NCI-H2196 (cell line): ENCODE results near the gene WNT11.
"Not testable (repeated sequence)": the region's sequence is repeated elsewhere in the genome, so short reads cannot be mapped to it uniquely, and the experiment has no call there.

Experiments used
- DNase-seq: peaks from one replicate; lab custom pipeline; 2025; ENCODE audit not compliant: unreplicated experiment; lab: John Stamatoyannopoulos, UW

The WNT11 gene

GRCh38 chr11:76203131-76203925 lies 3.0 kb downstream of the WNT11 start:
- no peak for DNase-seq

- no peak for DNase-seq
These were observed 4.5 kb downstream of the WNT11 start for GRCh38 chr11:76201672-76202412.

DNA sequence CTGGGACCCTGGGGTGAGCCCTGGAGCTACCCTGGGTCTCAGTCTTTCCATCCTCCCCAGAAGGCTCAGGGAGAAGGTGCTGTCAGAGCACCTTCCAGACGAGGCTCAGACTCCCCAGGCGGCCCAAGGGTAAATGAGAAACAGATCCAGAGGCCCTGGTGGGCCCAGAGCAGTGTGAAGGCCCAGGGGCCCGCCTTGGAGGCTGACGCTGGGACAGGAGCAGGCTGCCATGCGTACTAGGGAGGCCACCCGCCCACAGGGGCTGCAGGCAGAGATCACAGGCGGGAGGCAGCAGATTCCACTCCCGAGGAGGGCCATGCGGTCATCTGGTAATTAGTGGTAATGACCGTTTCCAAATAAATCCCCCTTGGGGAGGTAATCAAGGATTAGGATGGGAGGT lies 5.2 kb downstream of the WNT11 start:
- no peak for DNase-seq

GRCh38 chr11:76200006-76200940 lies 6.0 kb downstream of the WNT11 start:
- DNase-seq = no peak

DNA sequence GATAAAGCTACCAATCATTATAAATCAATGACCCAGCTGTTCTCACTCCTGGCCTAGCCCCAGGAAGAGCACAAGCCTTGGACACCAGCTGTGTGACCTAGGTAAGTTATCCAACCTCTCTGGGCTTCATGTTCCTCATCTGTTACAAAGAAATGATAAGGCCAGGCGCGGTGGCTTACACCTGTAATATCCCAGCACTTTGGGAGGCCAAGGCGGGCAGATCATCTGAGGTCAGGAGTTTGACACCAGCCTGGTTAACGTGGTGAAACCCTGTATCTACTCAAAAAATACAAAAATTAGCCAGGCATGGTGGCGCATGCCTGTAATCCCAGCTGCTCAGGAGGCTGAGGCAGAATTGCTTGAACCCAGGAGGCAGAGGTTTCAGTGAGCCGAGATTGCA lies 7.6 kb downstream of the WNT11 start:
- DNase-seq = not testable (repeated sequence)

- DNase-seq = no peak
These were observed 8.2 kb downstream of the WNT11 start for GRCh38 chr11:76197941-76198640.

- DNase-seq = no peak
These were observed 9.0 kb downstream of the WNT11 start for GRCh38 chr11:76197332-76197731.

GRCh38 chr11:76196849-76197248 lies 9.5 kb downstream of the WNT11 start:
- no peak for DNase-seq

DNA sequence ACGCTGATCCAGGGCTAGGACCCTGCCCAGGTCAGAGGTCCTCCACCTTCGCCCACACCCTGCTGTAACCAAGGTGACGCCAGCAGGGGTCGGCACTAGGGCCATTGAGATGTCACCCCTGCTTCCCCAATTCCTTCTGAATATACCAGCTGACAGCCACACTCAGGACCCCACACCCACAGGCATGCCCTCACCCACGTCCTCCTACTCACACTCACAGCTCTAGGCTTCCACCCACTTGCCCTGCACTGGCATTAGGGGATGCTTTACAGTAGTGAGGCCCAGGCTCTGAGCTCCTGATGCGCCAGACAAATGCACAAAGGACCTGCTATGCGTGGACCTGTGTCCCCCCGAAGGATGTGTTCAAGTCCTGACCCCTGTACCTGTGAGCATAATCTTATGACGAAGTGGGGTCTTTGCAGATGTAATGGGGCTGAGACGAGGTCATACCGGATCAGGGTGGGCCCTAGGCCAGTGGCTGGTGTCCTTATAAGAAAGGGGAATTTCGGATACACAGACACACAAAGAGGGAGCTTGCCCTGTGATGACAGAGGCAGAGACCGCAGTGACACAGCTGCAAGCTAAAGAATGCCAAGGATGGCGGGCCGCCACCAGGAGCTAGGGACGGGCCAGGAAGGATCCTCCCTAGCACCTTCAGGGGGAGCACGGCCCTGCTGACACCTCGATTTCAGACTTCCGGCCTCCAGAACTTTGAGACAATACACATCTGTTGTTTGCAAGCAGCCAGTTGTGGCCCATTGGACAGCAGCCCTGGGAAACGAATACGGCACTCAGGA lies 11.2 kb downstream of the WNT11 start:
- DNase-seq = no peak

GRCh38 chr11:76193219-76193618 lies 13.1 kb downstream of the WNT11 start:
- DNase-seq = no peak

DNA sequence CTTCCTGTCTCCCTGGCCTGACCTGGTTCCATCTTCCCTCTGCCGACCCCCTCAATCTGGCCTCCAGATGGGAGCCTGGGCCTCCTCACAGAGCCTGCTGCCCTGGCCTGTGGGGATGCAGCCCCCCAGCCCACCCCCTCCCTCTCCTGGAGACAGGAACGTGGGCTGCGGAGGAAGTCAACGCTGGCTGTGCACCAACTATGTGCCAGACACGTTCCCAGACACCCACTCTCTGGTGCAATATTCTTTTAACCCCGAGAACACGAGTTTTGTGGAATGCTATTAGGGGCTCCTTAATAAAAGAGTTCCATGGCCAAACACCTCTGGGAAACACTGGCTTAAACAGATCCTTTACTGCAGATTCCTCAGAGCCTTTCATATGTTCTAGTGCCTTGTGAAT lies 15.9 kb downstream of the WNT11 start:
- DNase-seq = no peak

- DNase-seq = no peak
These were observed 16.6 kb downstream of the WNT11 start for GRCh38 chr11:76189682-76190081.

DNA sequence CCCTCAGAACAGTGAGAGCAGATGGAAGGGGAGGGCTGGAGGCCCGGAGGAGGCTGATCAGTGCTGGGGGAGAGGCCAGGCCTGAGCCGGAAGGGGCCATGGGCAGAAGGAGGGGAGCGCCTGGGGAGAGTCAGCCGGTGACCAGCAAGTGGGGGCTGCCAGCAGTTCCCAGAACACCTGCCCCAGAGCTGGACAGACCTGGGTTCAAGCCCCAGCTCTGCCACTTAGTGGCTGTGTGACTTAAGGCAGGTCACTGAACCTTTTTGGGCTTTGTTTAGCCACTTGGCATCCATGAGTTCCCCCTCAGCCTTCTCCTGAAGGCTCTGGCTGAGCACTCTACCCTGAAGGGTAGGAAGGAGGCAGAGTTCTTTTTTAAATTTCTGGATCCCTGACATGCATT lies 17.4 kb downstream of the WNT11 start:
- no peak for DNase-seq

DNA sequence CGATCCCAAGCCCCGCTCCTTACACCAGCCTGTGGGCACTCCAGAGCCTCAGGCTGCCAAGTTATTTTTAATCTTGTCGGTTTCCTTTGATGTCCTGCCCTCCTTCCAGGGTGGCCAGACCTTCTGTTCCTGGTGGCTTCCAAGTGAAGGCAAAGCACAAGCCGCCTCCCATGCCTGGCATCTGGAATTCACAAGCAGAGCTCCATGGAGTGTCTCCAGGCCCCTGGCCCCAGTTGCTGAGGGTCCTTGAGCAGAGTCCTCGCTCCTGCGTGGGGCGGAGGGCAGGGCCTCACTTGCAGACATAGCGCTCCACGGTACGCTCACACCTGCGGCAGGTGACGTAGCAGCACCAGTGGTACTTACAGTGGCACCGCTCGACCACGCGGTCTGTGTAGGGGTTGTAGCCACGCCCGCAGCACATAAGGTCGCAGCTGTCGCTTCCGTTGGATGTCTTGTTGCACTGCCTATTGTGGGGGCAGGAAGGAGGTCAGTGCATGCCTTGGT lies 19.5 kb downstream of the WNT11 start:
- DNase-seq = no peak

DNA sequence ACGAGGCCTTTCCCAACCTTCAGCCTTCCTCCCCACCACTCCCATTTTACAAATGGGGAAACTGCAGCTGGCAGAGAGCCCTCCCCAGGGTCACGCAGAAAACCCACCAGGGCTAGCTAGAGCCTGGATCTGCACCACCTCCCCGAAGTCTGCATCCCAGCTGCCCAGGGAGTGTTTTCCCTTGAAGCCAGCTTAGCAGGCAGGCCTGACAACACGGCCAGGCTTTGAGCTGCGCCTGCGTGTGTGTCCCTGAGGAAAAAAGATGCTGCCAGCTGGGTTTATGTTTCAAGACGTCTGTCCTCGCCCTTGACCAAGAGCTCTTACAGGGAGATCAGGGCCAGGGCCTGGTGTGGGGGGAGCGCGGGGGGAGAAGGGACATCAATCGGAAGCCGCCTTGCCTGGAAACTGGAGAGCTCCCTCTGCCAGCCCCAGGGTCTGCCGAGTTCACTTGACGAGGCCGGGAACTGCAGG lies 20.3 kb downstream of the WNT11 start:
- DNase-seq = no peak

GRCh38 chr11:76185511-76185910 lies 20.8 kb downstream of the WNT11 start:
- no peak for DNase-seq

- no peak for DNase-seq
These were observed 21.7 kb downstream of the WNT11 start for GRCh38 chr11:76184551-76184993.

DNA sequence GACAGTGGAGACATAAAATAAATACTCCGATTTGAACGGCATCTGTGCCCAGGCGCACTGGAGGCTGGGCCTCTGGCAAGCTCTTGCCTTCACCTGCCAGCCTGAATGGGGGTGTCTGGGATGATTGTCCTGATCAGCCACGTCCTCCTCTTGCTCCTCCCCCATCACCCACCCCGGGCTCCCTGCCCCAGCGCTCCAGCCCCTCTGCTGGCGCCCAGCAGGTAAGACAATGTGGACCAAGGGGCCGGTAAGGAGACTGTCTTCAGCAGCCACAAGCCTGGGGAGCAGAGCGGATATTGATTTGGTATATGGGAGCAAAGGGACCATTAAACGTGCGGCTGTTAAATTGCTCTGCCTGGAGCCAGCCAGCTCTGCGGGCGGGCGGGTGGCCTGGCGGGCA lies 24.9 kb downstream of the WNT11 start:
- DNase-seq = no peak

- no peak for DNase-seq
These were observed 27.2 kb downstream of the WNT11 start for GRCh38 chr11:76179147-76179546.

- DNase-seq = no peak
These were observed 29.0 kb downstream of the WNT11 start for GRCh38 chr11:76177250-76177686.
